ENCODE measurements around the gene KATNBL1.

DNA sequence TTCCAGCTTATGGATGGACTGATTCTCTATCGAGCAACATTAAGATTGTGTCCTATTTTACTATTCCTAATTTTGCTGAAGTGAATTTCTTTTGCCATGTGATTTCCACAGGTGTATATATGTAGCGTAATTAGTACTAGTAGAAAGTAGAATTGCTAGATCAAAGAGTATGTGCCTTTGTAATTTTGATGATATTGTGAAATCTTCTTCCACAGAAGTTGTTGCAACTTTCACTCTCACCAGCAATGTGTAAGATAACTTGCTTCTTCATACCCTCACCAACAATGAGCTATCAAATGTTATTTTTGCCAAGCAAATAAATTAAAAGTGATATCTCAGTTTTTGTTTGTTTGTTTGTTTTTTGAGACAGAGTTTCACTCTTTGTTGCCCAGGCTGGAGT, 102.6 kb downstream of the KATNBL1 start:
- TF ChIP-seq, protein P1, sequence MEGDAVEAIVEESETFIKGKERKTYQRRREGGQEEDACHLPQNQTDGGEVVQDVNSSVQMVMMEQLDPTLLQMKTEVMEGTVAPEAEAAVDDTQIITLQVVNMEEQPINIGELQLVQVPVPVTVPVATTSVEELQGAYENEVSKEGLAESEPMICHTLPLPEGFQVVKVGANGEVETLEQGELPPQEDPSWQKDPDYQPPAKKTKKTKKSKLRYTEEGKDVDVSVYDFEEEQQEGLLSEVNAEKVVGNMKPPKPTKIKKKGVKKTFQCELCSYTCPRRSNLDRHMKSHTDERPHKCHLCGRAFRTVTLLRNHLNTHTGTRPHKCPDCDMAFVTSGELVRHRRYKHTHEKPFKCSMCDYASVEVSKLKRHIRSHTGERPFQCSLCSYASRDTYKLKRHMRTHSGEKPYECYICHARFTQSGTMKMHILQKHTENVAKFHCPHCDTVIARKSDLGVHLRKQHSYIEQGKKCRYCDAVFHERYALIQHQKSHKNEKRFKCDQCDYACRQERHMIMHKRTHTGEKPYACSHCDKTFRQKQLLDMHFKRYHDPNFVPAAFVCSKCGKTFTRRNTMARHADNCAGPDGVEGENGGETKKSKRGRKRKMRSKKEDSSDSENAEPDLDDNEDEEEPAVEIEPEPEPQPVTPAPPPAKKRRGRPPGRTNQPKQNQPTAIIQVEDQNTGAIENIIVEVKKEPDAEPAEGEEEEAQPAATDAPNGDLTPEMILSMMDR (IDR thresholded peaks at IDR 0.05) = no peak
- TF ChIP-seq POLR2A (IDR thresholded peaks at IDR 0.05) = no peak

All from esophagus squamous epithelium (tissue), 4 donors.